Muscle of arm (tissue), 14 donors: ENCODE data around the gene CASP1. TPM values are rescaled to one million over a fixed set of nuclear protein-coding genes. Genes with fewer than 3 reads are reported as not detected.
"Not testable (repeated sequence)": the region's sequence is repeated elsewhere in the genome, so short reads cannot be mapped to it uniquely, and the experiment has no call there.

Source experiments
- DNase-seq: peaks from one replicate; pipeline ENCODE4 v3.0.0-alpha.2; 2013
- long read RNA-seq, 11 donors: transcript quantifications; one replicate each; lab custom pipeline, GENCODE V29; 2026
- polyA plus RNA-seq, 12 donors: library from polyadenylated mRNA; unstranded; fragments of 120-200 nt; gene quantifications; one replicate each; pipeline ENCODE4 v1.2.1, GENCODE V29; 2013; ENCODE audit not compliant: insufficient read length in 12 of 12

The CASP1 gene
- 10 to 100 TPM in 4 of 12 donors, 1 to 10 TPM in 6, not detected in 2; 6.7 to 35.4 (median 8.3) TPM for polyA plus RNA-seq
- long read RNA-seq, donor 1, partial matches to known transcripts: 0 of 3 reads
- long read RNA-seq, donor 1, other reads (novel, unspliced or antisense): 0 of 3 reads
- long read RNA-seq, donor 2: 0 reads
- long read RNA-seq, donor 3, partial matches to known transcripts: 0 of 5 reads
- long read RNA-seq, donor 3, other reads (novel, unspliced or antisense): 0 of 5 reads
- long read RNA-seq, donor 4, partial matches to known transcripts: 0 of 1 reads
- long read RNA-seq, donor 4, other reads (novel, unspliced or antisense): 0 of 1 reads
- long read RNA-seq, donor 5: 0 reads
- long read RNA-seq, donor 6: 0 reads
- long read RNA-seq, donor 7, partial matches to known transcripts: 0 of 1 reads
- long read RNA-seq, donor 7, other reads (novel, unspliced or antisense): 0 of 1 reads
- long read RNA-seq, donor 8: 0 reads
- long read RNA-seq, donor 9: 0 reads
- long read RNA-seq, donor 10, partial matches to known transcripts: 0 of 5 reads
- long read RNA-seq, donor 10, other reads (novel, unspliced or antisense): 0 of 5 reads
- long read RNA-seq, donor 11, partial matches to known transcripts: 0 of 1 reads
- long read RNA-seq, donor 11, other reads (novel, unspliced or antisense): 0 of 1 reads

GRCh38 chr11:105034813-105035620 lies at the start of gene CASP1:
Gene CASP1 (minus strand): TSS chr11:105035144. CDS start chr11:105035113, 31 bp downstream.
- peak; percentile 74 for DNase-seq

GRCh38 chr11:105081412-105082150 lies 46.6 kb upstream of the CASP1 start:
- no peak for DNase-seq

DNA sequence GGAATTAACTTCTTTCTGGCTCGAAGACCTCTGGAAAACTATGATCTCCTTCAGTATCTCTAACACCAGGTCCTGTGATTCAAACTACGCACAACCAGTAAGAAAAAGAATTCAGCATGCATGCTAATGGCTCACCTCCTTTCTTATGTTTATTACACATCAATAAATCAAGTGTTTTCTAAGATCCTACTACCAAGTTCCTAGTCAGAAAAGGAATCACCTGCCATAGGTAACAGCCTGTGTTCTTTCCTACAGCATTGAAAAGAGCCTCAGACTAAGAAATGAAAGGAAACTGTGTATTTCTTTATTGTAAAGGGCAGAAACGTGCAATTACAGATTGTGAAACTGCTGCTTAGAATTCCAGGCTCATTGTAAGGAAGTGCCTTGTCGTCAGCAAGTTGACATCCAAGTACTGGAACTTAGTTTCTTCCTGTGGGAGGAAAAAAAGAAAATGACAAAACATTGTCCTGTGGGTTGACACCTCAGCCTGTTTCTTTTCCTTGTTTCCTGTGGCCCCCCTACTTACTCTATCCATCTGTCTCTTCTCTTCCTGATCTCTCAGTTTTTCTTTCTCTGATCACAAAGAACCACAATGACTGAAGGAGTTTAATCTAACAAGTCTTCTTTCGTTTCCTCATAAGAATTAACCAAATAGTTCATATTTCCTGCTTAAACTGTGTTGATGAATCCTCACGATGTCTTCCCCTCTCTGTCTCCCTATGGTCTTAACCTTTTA lies 45.4 kb upstream of the CASP1 start:
- not testable (repeated sequence) for DNase-seq

- no peak for DNase-seq
These were observed 43.3 kb upstream of the CASP1 start for GRCh38 chr11:105078283-105078682.

DNA sequence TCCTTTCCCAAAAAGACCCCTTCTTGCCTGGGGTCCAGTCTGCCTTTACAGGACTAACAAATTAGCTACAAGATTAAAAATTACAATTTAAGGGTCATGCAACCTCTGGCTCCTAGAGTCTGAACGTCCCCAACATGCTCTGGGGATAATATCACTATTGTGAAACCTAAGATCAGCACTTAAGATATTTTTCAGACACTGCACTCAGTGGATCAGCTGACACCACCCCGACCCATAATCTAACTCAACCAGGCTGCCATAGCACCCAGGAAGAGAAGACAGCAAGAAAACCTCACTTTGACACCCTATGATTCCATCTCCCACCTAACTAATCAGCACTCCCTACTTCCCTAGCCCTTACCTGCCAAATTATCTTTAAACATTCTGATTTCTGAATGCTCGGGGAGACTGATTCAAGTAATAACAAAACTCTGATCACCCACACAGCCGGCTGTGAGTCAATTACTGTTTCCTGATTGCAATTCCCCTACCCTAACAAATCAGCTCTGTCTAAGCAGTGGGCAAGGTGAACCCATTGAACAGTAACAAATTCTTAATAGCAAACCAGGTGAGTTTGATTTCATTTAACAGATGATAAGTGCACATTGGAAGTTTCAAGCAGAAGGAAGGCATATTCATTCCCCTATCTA lies 42.3 kb upstream of the CASP1 start:
- DNase-seq: not testable (repeated sequence)

- no peak for DNase-seq
These were observed 39.2 kb upstream of the CASP1 start for GRCh38 chr11:105074166-105074530.

DNA sequence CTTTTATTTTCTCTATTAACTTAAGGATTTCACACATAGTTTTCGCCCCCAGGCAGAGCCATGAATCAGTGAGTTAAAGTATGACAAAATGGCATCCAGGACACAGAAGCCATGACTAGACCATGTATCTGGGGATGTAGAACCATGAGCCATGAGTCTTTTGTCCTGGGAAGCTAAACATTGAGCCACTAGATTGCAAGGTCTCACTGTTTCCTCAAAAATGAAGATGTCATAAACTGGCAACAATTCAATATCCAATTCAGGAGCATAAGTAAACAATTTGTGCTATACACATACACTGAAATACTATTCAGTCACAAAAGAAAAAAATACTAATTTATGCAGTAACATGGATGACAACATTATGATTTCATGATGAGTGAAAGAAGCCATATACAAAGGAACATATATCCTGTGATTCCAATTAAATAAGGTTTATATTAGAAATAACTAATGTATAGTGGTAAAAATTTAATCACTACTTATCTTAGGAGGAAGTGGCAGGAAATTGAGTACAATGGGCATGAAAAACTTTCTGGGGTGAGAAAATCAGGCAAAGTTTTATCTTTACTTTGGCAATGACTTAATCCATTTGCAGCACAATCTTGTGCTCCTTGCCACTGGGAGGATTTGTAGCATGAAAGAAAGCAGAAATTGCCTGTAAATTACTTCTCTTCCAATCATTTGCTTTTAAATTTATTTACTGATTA lies 38.7 kb upstream of the CASP1 start:
- no peak for DNase-seq

- DNase-seq: not testable (repeated sequence)
These were observed 37.1 kb upstream of the CASP1 start for GRCh38 chr11:105072080-105072479.

GRCh38 chr11:105071089-105071732 lies 36.3 kb upstream of the CASP1 start:
- no peak for DNase-seq

DNA sequence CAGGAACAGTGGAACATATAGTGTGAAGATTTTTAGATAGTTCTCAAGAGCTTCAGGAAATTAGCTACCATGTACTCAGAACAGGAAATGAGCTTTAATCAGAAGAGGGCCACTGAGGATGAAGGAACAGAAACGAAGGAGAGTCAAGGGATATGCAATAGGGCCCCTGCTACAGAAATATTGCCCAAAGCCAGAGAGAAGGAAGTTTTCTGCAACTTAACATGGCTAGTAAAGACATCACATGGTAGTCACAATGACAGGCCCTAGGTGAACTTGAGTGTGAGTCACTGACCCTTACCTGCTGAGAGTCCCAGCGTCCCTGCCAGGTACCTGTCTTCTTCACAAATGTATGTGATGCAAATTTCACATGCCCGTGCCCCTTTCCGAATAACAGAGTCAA lies 35.4 kb upstream of the CASP1 start:
- DNase-seq: no peak

- DNase-seq: not testable (repeated sequence)
These were observed 34.8 kb upstream of the CASP1 start for GRCh38 chr11:105069749-105070148.

DNA sequence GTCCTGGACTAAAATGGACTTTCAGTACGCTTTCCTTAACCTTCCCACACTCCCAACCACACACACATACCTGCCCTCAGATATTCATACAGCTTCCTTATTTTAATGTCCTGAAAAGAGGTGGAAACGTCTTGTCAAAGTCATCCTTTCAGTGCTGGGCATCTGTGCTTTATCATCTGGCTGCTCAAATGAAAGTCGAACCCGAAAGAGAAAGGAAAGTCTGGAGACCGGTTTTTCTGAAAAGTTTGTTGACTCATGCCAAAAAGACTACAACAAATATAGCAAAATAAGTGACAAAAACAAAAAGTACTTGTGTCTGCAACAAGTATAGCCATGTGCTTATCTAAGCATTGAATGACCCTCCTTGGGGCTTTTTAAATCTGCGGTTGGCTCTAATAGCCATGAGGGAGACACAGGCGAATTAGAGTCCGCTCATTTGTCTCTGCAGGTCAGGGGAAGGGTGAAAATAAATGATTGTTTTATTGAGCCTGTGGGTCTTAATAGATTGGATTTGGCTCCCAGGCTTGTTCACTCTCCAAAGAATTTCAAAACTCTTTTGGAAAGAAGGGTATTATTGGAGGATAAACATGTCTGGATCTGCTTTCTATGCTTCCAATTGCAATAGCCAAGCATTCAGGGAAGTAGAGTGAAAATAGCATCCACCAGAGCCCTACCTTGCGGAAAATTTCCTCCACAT lies 28.4 kb upstream of the CASP1 start:
- not testable (repeated sequence) for DNase-seq

GRCh38 chr11:105057432-105057831 lies 22.5 kb upstream of the CASP1 start:
- DNase-seq: no peak

- DNase-seq: no peak
These were observed 21.5 kb upstream of the CASP1 start for GRCh38 chr11:105056446-105056845.

GRCh38 chr11:105054723-105055493 lies 20.0 kb upstream of the CASP1 start:
- DNase-seq: no peak

DNA sequence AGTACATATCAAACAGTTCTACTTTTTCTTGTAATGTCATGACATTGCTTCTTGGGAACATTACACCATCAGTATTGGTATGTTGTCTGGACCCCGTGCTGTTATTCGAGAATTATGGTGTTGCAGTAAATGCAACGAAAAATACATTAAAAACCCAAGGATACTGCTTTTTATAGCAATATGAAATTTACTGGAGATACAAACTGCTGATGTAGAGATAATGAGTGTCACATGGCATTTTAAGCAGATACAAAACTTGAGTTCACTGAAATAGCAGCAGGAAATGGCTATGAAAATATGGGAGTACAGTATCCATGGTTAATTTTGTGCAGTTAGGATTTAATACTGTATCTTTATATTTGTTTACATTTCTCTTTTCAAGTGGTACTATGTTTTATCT lies 17.5 kb upstream of the CASP1 start:
- no peak for DNase-seq

DNA sequence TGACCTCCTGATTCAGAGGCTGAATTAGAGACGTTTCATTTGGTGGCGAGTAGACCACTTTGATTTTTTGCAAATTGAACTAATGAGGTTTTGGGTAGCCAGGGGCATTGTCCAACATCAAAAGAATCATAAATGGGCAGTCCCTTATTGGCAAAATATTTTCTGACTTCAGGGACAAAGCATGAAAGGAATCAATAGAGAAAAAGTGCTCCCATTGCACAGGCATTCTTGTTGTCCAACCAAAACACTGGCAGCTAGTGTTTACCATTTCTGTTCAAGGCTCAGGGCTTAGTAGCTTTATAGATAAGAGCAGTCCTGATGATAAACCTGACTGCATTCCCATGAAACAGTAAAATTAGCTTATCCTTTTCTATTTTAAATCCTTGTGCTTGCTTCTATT lies 16.6 kb upstream of the CASP1 start:
- DNase-seq: no peak

- DNase-seq: no peak
These were observed 14.5 kb upstream of the CASP1 start for GRCh38 chr11:105049481-105049880.
